Panc1 (cell line): ENCODE measurements around the gene SPIRE1.

Source experiments
- POLR2AphosphoS5 ChIP-seq: IDR thresholded peaks from 2 replicates; pipeline ENCODE4 v1.6.1; 2012; ENCODE audit warnings: mild to moderate bottlenecking, low read depth, low read length, moderate library complexity
- TF ChIP-seq, protein P1 (sequence below): fragments of 450-650 bp; IDR thresholded peaks from 2 replicates; pipeline ENCODE4 v1.5.1; 2017; ENCODE audit warnings: mild to moderate bottlenecking

- TF ChIP-seq, protein P1, sequence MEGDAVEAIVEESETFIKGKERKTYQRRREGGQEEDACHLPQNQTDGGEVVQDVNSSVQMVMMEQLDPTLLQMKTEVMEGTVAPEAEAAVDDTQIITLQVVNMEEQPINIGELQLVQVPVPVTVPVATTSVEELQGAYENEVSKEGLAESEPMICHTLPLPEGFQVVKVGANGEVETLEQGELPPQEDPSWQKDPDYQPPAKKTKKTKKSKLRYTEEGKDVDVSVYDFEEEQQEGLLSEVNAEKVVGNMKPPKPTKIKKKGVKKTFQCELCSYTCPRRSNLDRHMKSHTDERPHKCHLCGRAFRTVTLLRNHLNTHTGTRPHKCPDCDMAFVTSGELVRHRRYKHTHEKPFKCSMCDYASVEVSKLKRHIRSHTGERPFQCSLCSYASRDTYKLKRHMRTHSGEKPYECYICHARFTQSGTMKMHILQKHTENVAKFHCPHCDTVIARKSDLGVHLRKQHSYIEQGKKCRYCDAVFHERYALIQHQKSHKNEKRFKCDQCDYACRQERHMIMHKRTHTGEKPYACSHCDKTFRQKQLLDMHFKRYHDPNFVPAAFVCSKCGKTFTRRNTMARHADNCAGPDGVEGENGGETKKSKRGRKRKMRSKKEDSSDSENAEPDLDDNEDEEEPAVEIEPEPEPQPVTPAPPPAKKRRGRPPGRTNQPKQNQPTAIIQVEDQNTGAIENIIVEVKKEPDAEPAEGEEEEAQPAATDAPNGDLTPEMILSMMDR, result no peak
- no peak for TF ChIP-seq POLR2AphosphoS5
These were observed 241.7 kb downstream of the SPIRE1 start for GRCh38 chr18:12416098-12416729.
